GM21360 (cell line): ENCODE measurements around the gene PLK3.
"Not testable (repeated sequence)": the region's sequence is repeated elsewhere in the genome, so short reads cannot be mapped to it uniquely, and the experiment has no call there.

Experiments used
- ATAC-seq: cut with Tn5 transposase; IDR thresholded peaks from one replicate; pipeline ENCODE4 v1.9.1; 2021; ENCODE audit warnings: mild to moderate bottlenecking, moderate library complexity; ENCODE audit not compliant: unreplicated experiment

The PLK3 gene

DNA sequence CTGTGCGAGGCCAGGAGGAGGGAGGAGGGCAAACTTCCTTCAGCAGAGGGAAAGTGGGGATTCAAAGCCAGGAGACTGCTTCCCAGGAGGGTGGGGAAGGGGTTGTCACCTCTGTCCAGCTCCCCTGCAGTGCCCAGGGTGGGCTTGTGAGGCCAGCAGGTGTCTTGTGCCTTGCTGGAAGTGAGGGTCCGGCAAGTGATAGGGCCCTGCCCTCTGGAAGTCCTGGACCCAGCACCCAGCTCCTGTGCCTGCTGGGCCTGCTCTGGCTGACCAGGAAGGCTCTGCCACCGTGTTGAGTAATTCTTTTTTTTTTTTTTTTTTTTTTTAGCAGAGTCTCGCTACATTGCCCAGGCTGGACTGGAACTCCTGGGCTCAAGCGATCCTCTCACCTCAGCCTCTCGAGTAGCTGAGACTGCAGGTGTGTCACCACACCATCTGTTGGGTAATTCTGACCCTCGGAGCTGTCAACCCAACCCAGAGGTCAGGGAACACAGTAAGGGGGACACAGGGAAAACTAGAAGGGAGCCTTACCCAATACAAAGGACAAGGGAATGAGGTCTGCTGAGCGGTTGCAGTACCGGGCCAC, 13.2 kb upstream of the PLK3 start:
- ATAC-seq: no peak

GRCh38 chr1:44787506-44787905, 12.7 kb upstream of the PLK3 start:
- no peak for ATAC-seq

GRCh38 chr1:44788120-44788860, 11.9 kb upstream of the PLK3 start, which contains the start of gene BEST4:
BEST4 (minus strand) TSS chr1:44788170; CDS start chr1:44787705, 465 bp downstream.
- no peak for ATAC-seq

GRCh38 chr1:44790968-44791801, 9.0 kb upstream of the PLK3 start:
- ATAC-seq: no peak

DNA sequence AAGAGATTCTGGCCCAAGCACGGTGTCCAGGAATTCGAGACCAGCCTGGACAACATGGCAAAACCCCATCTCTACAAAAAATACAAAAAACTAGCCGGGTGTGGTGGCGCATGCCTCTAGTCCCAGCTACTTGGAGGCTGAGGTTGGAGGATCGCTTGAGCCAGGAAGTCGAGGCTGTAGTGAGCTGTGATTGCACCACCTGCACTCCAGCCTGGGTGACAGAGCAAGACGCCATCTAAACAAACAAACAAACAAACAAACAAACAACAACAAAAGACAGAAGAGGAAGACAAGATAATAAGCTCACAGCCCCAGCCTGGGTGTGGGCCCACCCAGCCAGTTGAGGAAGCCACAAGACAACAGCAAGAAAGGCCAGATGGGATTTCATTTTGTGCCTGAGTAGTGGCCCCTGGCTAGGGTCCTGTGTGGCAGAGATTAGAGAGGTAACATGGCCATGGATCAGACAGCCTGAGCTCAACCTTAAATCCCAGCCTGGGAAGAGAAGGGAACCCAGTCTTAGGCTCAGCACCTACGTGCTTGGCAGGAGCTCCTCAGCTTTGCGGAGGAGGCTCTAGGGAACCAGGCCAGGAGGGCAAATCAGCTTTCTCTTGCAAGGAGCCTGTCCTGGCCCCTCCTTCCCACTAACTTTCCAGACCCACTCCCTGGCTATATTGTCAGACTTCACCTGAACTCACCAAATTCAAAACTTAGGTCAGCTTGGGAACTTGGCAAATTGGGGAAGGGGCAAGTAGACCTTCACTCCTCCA, 7.3 kb upstream of the PLK3 start:
- ATAC-seq: no peak

DNA sequence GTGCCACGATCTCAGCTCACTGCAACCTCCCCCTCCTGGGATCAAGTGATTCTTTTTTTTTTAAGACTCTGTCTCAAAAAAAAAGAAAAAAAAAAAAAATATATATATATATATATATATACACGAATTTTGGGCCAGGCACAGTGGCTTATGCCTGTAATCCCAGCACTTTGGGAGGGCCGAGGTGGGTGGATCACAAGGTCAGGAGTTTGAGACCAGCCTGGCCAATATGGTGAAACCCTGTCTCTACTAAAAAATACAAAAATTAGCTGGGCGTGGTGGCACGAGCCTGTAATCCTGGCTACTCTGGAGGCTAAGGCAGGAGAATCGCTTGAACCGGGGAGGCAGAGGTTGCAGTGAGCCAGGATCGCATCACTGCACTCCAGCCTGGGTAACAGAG, 2.3 kb upstream of the PLK3 start:
- ATAC-seq: not testable (repeated sequence)

- ATAC-seq: no peak
Measured at GRCh38 chr1:44798481-44799365, 1.5 kb upstream of the PLK3 start.

DNA sequence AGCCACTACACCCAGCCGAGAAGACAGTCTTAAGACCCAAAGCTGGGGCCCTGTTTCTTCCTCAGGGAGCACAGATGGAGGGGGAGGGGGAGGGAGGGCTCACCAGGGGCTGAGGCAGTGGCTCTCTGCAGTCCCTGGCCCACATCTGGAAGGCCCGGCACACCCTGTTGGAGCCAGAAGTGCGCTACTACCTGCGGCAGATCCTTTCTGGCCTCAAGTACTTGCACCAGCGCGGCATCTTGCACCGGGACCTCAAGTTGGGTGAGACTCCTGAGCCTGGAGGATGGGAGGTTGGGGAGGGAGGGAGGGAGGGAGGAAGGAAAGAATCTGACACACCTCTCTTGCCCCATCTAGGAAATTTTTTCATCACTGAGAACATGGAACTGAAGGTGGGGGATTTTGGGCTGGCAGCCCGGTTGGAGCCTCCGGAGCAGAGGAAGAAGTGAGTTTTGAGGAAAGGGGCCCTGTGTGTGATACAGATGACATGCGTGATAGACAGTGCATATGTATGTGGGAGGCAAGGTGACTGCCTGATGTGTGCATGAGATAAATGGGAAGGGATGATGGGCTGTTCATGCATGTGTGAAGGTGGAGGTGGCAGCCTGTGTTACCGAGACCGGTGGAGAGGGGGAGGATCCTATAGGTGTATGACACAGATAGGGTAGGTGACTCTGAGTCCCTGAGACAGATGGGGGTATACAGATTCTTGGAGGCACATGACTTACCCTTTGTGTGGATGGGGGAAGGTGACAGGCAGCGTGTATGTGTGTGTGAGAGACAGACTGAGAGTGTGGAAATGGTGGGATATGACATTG, 1.5 kb downstream of the PLK3 start:
- no peak for ATAC-seq

GRCh38 chr1:44802306-44803061, 2.3 kb downstream of the PLK3 start:
- ATAC-seq: no peak

DNA sequence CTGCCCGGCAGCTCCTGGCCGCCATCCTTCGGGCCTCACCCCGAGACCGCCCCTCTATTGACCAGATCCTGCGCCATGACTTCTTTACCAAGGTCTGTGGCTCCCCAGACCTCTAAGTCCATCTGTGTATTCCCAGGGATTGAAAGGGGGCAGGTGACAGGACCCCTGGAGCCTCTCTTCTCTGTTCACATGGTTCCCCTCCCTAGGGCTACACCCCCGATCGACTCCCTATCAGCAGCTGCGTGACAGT, 2.8 kb downstream of the PLK3 start:
- ATAC-seq: no peak

DNA sequence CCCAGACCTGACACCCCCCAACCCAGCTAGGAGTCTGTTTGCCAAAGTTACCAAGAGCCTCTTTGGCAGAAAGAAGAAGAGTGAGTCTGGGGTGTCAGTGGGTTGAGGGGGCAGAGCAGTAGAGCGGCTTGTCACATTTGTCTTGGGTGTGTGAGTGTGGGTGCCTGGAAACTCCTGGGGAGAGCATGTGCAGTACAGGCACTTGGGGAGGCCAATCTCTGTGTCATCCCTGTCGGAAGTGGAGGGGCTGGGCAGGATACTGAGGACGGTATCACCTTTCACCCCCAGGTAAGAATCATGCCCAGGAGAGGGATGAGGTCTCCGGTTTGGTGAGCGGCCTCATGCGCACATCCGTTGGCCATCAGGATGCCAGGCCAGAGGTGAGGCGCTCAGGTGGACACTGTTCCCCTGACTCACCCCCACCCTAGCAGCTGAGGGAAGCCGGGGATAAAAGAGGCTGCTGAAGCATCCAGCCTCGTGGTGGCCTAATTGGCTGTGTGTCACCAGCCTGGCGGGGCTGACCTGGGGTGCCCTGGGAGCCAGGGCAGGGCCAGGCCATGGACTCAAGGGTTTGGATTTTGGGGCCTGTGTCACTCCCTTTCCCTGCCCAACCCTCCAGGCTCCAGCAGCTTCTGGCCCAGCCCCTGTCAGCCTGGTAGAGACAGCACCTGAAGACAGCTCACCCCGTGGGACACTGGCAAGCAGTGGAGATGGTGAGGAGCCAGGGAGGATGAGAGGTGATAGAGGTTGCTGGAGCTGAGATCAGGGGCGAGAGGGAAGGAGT, 3.3 kb downstream of the PLK3 start:
- ATAC-seq: no peak

DNA sequence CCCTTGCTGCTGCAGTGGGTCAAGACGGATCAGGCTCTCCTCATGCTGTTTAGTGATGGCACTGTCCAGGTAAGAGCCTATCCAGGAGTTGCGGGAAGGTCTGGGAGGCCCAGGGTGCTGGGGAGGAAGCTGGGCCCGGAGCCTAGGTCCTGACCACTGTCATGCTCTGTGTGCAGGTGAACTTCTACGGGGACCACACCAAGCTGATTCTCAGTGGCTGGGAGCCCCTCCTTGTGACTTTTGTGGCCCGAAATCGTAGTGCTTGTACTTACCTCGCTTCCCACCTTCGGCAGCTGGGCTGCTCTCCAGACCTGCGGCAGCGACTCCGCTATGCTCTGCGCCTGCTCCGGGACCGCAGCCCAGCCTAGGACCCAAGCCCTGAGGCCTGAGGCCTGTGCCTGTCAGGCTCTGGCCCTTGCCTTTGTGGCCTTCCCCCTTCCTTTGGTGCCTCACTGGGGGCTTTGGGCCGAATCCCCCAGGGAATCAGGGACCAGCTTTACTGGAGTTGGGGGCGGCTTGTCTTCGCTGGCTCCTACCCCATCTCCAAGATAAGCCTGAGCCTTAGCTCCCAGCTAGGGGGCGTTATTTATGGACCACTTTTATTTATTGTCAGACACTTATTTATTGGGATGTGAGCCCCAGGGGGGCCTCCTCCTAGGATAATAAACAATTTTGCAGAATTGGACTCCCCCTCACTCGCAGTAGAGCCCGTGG, 5.3 kb downstream of the PLK3 start:
- ATAC-seq: no peak

DNA sequence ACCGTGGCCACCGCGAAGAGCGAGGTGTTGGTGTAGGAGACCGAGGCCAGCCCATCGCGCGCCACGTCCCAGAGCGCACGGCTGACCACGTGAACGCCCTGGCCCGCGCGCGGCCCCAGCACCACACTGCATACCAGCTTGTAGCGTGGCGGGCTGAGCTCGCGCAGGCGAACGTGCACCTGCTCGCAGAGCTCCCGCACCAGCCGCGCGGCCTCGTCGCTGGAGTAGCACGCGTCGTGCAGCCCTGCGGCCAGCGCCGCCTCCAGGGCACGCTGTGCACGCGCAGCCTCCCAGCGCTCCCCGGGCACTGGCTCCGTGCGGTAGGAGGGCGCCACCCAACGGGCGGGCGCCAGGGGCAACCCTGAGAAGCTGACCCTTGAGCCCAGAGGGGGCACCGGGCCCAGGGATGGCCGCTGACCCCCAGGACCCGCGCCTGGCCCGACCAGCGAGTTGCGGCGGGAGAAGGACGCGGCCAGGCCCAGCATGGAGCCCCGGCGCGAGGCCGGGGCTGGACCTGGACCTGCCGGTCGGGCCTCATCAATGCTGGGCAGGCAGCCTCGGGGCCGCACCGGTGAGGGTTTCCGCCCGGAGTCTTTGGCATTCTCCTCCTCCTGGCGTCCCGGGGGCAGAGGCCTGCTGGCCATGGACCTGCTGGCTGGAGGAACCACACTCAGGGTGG, 6.0 kb downstream of the PLK3 start:
- ATAC-seq: no peak

DNA sequence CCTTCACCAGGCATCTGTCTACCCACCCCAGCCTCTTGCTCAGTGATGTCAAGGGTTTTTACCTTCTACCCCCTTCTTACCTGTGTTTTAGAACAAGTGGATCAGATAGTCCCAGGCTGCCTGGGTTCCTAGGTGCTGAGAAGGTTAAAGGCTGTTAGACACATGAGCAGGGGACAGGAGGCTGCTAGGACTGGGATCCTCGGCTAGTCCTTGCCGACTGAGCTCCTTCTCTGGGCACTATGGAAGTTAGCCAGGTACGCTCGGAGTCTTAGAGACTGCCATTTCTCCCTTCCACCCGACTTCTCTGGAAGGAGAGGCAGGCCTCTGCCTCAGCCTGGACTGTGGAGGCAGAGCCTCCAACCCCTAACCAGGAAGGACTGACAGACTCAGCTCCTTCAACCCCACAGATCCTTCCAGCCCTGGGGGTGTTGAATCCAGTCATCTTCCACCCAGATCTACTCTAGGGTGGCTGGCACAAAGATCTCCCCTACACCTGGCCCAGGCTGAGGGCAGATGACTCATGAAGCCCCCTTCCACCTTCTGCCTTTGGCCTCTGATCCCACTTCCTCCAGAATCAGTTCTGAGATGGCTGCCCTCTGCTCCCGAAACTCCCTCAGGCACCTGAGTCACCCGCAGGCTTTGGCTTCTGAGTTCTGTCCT, 6.7 kb downstream of the PLK3 start, which contains the start of gene DYNLT4:
TSS of gene DYNLT4 (minus strand) at position 648 of the 660 bp plus-strand sequence. CDS start 683 bp downstream, outside the sequence.
- no peak for ATAC-seq

GRCh38 chr1:44807364-44808062, 7.3 kb downstream of the PLK3 start:
- ATAC-seq: peak; percentile 31
